SK-N-SH (cell line): ENCODE data around the gene PZP.

Source experiments
- EP300 ChIP-seq, 2 experiments: IDR thresholded peaks; 2 replicates each; pipeline versions ENCODE4 v1.4.0 to v1.6.1; 2012; ENCODE audit warnings: borderline replicate concordance in 1 of 2, low read depth in 1 of 2, low read length in 1 of 2
- SMC3 ChIP-seq: IDR thresholded peaks from 2 replicates; pipeline ENCODE4 v1.6.1; 2012; ENCODE audit warnings: low read depth, low read length, improper control_type of control experiment

DNA sequence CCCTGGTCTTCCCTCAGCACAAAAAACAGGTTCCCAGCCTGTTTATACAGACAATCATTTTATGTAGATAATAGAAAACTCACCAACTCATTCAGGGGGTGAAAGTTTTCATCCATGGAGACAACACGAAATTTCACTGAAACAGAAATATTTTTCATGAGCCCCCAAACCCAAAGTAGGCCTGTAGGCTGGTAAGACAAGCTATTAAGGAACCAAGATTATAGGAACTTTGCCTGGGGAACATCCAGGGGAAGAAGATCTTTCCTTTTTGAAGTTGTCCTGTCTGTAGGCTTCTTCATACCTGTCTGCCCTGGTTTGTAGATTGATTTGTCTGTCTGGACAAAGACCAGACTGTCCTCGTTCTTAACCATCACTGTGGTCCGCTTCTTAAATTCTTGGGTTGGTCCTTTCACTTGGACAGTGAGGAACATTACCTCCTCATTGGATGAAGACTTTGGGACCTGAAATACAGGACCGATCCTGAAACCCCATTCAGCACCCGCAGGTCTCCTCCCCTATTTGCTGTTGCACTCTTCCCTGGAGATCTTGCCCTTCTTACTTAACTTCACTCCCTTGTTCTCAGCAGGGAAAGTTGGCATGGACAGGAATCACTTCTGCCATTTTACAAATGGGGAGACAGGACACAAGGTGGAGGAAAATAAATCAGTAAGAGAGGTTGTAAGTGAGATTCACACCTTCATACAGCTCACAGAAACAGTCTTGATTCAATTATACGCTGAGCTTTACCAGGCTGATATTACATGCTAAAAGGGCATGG is 95.9 kb downstream of the PZP start:
- no peak for TF ChIP-seq SMC3
- TF ChIP-seq EP300 (IDR thresholded peaks at IDR 0.05; ENCODE audit: borderline replicate concordance in 1 of 2, low read depth in 1 of 2, low read length in 1 of 2) = no peak
